ENCODE measurements around the gene KCNQ1.

DNA sequence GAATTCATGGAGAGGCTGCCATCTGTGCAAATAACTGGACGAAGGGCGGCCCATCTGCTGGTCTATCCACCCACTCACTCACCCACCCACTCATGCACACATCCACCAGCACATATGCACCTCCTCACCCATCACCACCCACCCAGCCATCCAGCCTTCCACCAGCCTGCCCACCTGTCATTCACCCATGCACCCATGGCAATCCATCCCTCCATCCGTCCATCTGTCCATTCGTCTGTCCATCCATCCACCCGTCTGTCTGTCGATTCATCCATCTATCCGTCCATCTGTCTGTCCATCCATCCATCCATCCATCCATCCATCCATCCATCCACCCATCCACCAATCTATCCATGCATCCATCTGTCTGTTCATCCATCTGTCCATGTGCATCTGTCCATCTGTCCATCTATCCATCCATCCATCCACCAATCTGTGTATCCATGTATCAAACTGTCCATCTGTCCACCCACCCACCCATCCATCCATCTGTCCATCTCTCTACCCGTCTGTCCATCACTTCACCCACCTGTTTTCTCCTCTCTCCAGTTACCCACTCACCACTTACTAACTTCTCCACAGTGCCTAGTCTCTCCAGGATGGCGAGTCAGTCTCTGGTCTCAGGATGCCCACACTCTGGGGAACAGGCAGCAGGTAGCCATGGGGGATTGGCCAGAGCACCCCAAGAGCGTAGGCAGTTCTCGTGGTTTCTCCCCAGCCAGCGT, 9.4 kb upstream of the KCNQ1 start:
- TF ChIP-seq, protein P1, sequence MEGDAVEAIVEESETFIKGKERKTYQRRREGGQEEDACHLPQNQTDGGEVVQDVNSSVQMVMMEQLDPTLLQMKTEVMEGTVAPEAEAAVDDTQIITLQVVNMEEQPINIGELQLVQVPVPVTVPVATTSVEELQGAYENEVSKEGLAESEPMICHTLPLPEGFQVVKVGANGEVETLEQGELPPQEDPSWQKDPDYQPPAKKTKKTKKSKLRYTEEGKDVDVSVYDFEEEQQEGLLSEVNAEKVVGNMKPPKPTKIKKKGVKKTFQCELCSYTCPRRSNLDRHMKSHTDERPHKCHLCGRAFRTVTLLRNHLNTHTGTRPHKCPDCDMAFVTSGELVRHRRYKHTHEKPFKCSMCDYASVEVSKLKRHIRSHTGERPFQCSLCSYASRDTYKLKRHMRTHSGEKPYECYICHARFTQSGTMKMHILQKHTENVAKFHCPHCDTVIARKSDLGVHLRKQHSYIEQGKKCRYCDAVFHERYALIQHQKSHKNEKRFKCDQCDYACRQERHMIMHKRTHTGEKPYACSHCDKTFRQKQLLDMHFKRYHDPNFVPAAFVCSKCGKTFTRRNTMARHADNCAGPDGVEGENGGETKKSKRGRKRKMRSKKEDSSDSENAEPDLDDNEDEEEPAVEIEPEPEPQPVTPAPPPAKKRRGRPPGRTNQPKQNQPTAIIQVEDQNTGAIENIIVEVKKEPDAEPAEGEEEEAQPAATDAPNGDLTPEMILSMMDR (IDR thresholded peaks at IDR 0.05) = no peak
- TF ChIP-seq POLR2AphosphoS5 (IDR thresholded peaks at IDR 0.05) = no peak
- no peak for TF ChIP-seq EP300 (IDR thresholded peaks at IDR 0.05)

Data from upper lobe of left lung (tissue), 4 donors.